ENCODE data around the gene TMEM120A.

The TMEM120A gene

DNA sequence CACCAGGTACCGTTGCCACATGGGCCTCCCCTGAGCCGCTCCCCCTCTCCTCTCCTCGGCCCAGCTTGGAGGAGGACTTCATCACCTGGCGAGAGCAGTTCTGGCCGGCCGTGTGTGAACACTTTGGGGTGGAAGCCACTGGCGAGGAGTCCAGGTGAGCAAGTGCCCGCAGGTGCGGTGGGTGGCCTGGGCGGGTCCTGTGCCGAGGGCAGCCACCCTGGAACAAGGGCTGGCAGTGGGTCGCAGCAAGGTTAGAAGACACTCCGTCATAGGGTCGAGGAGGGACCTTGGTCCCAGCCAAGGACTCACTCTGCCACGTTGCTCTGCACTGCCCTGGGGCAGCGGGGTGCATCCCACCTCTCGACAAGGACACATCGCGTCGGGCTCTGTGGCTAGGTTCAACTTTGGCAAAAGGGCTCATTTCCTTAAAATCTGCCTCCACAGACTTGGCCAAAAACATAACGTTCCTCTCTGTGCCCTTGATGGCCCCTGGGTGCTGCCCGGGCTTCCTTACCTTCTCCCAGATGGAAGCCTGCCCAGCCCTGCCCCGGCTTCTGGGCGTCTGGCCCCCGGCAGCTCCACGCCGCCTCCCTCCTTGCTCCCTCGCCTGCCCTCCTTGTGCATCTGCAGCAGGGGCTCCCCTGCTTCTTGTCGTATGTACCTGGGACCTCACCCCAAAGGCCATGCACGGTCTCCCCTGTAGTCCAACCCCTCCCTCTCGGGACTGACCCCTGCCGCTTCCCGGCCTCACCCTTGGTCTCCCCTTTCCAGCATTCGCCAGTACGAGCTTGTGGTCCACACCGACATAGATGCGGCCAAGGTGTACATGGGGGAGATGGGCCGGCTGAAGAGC lies 12.7 kb downstream of the TMEM120A start:
- DNase-seq (ENCODE audit: extremely low read depth in 1 of 2, low read depth in 1 of 2), result no peak

DNA sequence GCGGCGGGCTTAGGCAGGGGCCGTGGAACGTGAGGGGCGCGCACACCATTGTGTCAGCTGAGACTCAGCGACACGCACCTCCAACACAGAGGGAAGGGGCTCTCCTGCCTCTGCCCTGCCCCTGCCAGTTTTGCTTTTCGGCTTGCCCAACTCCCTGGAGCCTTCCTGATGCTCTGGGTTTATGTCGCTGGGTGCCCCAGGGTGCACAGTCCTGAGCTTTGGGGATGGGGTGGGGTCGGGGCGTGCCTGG lies 13.3 kb downstream of the TMEM120A start:
- DNase-seq (ENCODE audit: extremely low read depth in 1 of 2, low read depth in 1 of 2), result no peak

DNA sequence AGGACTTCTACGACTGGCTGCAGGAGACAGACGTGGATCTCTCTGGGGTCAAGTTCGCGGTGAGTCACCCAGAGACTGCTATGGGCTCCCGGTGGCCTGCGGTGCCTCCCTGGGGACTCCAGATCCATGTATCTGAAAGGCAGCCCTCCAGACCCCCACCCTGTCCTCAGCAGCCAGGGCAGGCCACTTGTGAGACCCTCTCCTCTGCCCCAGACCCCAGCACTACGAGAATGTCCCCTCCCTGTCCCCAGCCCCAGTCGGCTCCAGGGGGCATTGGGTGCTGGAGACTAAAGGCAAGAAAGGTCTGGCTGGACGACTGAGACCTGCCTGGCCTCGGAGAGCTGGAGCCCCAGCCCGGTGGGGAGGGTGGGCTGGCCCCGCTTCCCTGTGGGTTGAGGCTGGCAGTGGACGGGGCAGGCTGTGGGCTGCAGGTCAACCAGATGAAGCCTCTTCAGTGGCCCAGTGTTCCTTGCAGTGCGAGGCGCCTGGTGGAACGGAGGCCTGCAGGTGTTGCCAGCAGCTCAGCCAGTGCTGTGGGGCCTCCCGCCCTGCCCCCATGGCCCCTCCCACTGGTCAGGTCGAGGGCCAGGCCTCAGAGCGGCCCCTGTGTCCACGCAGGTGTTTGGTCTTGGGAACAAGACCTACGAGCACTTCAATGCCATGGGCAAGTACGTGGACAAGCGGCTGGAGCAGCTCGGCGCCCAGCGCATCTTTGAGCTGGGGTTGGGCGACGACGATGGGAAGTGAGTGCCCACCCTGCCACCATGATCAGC lies 13.8 kb downstream of the TMEM120A start:
- no peak for DNase-seq (ENCODE audit: extremely low read depth in 1 of 2, low read depth in 1 of 2)

DNA sequence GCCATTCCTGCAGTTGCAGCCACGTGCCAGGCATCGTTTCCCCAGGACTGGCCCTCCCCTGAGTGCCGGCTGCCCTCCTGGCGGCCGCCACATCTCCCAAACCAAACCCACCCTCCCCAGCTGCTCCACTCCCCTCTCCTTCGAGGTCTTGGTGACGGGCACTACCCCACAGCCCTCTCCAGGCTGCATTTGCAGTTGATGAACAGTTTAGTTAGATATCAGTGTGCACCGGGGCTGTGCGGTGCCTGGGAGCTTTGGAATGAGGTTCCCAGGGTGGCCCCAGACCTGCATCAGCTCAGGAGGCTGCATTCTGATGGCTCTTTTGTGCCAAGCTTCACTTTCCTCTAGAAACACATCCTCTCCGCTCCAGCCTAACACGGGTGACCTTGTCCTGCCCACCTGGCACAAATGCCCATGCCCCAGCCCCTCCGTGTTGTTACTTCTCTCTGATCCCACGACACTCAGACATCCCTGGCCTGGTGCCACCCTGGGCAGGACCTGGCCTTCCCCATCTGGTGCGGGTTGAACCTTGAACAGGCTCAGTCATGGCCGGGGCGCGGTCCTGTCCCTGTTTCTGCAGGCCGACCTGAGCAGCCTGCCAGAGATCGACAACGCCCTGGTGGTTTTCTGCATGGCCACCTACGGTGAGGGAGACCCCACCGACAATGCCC lies 14.5 kb downstream of the TMEM120A start:
- DNase-seq (ENCODE audit: extremely low read depth in 1 of 2, low read depth in 1 of 2), result no peak

DNA sequence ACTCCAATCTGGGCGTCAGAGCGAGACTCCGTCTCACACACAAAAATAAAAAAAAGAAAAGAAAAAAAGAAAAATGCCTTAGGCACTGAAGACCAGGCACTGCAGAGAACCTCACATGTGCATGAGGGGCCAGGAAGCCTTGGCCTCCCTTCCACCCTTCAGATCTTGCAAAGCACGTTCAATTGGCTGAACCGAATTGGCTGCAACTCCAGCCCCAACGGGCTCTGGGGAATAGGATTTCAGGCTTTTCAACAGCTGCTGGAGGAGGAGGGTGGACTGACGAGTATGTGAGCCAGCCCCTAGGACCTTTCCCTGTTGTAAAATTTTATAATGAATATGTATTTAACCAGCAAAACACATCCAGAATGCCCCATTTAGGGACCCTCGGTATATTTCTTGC lies 16.7 kb downstream of the TMEM120A start:
- no peak for DNase-seq (ENCODE audit: extremely low read depth in 1 of 2, low read depth in 1 of 2)

DNA sequence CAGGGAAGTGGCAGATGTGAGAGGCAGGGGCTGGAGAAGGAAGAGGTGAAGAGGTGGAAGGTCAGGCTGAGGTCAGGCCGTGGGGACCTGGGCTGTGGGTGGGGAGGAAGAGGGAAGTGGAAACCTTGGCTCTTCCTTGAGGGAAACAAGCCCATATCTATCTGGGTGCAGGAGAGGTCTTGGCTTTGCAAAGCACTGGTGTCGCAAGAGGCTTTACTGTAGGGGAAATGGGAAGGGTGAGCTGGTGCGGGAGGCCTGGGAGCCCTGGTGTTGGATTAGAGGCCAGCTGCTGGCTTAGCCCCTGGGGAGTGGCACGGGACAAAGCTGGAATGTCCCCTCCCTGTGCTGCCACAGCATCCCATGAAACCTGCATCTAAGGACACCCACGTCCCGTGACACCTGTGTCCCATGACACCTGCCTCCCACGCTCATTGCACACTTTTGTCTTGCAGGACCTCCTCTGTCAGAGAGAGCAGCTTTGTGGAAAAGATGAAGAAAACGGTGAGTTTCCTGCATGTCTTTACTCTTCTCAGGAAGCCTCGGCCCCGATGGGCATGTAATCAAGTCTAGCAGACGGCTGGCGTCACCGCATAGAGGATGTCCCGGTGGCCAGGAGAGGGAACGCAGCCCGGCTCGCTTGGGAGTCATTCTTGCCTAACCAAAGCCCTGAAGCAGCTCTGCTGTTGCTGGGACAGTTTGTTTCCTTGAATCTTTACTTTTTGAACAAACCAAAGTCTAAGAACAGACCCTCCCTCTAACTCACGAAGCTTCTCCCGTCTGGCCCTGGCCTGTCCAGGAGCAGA lies 22.2 kb downstream of the TMEM120A start:
- no peak for DNase-seq (ENCODE audit: extremely low read depth in 1 of 2, low read depth in 1 of 2)

DNA sequence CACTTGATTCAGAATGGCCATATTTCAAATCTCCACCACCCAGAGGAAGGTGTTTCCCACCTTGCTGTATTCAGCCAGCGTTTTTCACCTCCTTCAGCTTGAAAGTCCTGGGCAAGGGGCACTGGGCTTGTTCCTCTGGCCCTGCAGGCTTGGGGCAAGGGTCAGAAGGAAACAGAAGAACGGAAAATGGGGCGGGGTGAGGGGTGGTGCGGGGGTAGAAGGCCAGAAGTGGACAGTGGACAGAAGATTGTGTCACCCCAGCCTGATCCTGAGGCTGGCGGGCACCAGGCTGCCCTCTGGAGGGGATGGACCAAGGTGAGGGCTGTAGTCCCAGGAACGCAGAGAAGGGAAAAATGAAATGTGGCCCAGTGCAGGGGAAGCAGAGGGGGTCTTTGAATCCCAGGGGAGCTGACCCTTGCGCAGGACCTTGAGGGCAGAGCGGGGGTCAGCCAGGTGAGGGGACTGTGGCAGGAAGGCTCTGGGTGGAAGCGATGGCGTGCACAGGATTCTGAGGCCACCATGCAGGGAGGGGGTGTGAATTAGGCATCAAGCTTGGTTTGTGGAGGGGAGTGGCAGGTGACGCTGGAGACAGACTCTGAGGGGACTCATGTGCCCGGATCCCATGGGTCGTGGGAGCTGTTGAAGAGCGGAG lies 23.0 kb downstream of the TMEM120A start:
- no peak for DNase-seq (ENCODE audit: extremely low read depth in 1 of 2, low read depth in 1 of 2)

DNA sequence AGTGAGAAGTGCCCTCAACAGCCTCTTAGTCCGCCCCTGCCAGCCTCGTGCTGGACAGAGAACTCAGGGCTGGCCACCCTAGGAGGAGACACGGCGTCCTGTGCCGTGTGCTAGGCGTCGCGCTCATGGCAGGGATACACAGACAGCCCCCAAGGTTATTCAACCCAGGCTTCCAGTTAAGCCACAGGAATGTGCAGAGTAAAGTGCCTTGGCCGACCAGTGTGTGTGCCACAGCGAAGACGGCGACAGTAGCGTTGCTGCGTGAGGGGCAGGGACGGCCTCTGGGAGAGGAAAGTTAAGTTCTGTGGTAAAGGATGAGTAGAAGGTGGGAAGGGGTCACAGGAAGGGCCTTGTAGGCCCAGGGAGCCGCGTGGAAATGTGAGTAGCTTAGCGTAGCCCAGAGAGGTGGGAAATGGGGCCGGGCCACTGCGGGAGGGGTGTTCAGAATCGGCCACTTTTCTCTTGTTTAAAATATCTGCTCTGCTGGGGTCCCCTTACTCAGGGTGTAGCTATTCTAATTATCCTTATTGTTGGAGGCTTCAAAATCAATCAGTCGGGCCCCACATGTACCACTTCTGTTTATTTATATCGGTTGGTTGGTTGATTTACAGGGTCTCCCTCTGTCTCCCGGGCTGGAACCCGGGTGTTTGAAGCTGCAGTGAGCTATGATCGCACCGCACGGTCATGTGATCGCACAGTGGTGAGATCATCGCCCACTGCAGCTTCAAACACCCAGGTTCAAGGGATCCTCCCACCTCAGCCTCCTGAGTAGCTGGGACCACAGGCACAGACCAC lies 24.5 kb downstream of the TMEM120A start:
- no peak for DNase-seq (ENCODE audit: extremely low read depth in 1 of 2, low read depth in 1 of 2)

DNA sequence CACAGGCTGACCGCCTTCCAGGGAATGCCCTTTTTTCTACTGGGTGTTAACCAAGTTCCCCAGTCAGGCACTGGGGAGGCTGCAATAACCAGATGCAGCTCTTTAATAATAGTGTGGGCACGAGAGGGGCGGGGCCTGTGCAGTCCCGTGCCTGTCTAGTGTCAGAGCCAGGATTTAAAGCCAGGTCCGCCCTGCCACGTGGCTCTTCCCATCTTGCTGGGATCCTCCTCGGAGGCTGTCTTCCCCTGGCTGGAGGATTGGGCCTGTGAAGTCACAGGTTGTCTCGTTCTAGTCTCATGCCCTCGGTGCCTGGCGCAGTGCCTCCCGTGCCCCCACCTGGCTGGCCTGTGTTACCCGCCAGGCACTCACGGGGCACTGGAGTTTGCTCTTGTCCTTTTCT lies 25.2 kb downstream of the TMEM120A start:
- no peak for DNase-seq (ENCODE audit: extremely low read depth in 1 of 2, low read depth in 1 of 2)

DNA sequence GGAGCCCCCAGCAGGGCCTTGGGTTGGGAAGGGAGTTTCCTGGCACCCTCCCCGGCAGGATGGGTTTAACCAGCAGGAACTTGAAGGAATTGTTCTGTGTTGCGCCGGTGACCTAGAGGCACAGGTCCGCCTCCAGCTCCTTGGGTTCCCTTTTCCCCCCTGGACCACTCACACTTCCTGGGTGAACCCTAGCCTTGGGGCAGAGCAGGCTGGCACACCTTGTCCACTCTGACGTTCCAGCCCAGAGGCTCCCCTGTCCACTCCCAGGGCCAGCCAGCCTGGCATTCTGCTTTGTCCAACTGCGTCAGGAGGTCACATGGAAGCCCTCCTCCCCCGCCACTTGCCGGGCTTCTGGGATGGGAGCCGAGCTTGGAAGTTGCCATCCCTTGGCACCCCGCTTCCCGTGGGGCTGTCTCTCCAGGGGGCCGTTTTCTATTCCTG lies 25.8 kb downstream of the TMEM120A start:
- DNase-seq (ENCODE audit: extremely low read depth in 1 of 2, low read depth in 1 of 2), result no peak

DNA sequence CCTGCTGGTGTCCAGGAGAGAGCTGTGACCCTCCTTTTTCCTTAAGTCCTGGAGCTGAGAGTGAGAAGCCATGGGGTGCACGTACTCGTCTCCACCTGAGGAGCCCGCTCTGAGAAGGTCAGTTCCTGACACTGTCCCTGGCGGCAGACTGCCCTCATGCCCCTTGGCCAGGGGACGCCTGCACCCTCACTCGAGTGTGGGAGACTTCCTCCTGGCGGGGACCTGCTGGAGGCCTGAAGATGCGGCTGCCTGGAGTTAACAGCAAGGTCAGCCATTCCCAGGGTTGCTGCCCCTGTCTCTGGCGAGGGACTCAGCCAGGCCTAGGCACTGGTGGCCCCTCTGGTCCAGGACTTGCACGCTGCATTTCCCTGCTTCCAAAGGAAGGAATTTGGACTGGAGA lies 26.4 kb downstream of the TMEM120A start:
- DNase-seq (ENCODE audit: extremely low read depth in 1 of 2, low read depth in 1 of 2), result no peak

DNA sequence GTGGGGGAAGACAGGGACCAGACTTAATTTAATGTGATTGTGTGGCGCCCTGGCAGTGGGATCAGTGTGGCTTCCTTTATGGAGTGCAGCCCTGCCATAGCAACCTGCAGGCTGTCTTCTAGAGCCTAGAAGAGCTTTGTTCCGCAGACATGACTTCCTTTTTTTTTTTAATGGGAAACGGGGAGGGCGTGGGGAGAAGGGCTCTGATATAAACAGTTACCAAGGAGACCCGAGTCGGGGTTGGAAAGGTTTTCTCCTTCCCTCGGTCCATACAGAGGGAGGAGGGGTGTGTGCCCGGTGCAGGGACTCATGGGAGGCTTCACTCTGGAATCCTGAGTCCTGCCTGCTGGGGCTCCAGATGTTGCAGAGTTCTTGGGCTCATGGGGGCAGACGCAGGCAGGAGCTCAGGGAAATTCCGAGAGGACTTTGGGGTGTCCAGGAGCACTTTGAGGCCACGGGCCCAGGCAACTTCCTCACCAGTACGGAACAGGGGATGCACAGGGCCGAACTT lies 26.9 kb downstream of the TMEM120A start:
- DNase-seq (ENCODE audit: extremely low read depth in 1 of 2, low read depth in 1 of 2), result no peak

DNA sequence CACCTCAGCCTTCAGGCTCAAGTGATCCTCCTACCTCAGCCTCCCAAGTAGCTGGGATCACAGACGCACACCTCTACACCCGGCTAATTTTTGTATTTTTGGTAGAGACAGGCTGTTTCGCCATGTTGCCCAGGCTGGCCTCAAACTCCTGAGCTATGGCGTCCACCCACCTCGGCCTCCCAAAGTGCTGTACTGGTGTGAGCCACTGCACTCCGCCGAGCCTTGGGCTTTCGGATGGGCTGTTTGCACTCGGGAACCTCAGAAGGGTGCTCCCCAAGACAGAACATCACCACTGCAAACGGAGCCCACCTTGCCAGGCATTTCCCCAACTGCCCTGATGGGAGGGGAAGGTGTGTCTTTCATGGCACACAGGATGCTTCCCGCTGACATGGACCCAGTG lies 27.3 kb downstream of the TMEM120A start:
- DNase-seq (ENCODE audit: extremely low read depth in 1 of 2, low read depth in 1 of 2), result no peak

DNA sequence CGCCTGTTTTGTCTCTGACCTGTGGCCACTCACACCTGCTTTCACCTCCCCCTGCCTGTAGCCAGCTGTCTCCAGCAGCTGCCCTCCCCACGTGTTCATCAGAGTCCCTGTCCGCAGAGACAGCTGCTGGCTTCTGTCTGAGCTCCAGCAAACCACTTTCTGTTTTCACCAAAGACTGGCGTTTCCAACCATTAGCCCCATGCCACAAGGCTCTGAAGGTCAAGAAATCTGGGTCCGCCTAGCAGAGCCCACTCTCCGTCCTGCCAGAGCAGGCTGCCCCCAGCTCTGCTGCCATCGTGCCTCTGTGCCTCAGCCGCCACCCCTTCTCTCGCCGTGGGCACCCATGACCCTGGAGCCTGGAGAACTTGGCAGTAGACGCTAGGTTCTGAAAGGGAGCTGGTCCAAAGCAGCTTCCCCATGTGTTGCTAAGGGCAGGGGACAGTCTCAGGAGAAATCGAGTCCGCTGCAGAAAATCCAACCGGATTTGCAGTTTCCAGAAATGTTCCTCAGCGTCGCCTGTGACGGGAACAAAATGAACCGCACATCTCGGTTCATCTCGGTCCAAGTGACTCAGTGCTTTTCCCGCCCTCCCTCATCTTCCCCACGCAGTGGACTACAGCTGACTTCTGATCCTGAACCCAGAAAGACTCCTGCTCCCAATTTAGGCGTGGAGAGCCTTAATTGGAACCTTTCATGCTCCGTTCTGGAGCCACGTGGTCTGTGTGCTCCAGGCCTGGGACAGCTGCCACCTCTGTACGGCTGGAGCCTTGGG lies 28.0 kb downstream of the TMEM120A start:
- DNase-seq (ENCODE audit: extremely low read depth in 1 of 2, low read depth in 1 of 2), result no peak

DNA sequence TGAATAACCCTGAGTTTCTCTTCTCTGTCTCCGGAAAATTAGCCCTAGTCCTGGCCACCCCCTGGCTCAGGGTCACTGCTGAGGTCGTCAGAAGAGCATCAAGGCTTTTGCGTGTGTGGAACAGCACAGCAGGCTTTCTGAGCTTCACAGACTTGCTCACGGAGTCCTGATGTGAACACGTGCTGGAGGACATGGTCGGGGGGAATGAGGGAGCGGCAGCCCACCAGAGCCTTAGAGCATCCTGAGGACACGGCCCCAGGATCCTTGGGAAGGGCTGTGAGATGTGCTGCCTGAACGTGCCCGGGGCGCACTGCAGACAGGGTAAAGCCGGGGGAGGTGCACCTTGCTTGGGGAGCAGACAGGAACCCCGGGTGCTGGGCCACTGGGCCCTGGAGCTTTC lies 28.8 kb downstream of the TMEM120A start:
- no peak for DNase-seq (ENCODE audit: extremely low read depth in 1 of 2, low read depth in 1 of 2)

DNA sequence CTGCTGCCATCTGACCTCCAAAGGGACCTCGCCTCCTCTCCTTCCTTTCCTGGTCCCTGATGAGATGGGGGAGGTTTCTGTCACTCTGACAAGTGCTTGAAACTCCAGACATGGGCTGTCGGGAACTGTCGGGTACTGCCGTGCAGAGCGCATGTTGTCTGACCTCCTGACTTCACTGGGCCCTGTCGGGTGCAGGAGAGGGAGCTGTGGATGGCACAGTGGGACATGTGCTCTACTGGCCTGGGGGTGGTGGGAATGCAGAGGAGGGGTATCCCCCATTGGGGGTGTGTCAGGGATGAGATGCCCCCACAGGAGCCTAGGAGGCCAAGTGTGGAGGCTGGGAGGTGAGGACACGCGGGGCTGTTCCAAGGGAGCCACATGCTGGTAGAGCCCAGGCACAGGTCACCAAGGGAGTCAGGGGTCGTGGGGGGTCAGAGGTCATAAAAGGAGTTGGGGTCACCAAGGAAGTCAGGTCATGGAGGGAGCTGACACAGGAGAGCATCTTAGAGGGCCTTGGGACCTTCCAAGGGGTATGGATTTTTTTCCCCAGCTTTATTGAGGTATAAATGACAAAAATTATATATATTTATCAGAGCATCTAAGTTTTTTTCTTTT lies 30.9 kb downstream of the TMEM120A start:
- DNase-seq (ENCODE audit: extremely low read depth in 1 of 2, low read depth in 1 of 2), result no peak

DNA sequence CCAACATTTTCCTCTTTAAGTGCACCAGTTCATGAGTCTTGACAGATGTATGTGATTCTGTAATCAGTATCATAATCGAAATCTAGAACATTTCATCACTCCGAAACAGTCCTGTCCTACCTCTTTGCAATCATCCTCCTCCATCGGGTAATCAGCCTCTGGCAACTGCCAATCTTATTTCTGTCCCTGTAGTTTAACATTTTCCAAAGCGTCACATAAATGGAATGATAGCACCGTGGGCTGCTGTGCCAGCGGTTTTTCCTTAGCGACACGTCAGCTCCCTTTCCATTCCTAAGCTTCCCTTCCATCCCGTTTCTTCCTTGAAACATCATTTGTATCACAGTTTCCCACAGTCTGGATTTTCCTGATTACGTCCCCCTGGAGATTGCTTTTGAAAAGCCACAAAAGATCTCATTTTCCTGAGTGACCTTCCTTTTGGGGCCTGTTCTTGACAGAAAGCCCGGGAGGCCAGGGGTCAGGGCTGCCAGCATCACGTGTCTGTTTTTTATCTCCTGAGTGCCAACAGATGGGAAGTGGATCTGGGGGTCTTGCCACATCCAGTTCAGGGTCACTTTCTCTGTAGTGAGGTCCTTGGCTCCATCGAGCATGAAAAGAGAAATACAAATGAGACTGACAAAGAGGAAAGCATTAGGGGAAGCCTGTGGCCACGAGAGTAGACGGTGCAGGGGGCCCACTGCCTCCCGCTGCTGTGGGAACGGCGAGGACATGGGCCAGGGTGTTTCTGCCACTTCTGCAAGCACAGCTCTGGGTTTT lies 31.6 kb downstream of the TMEM120A start:
- no peak for DNase-seq (ENCODE audit: extremely low read depth in 1 of 2, low read depth in 1 of 2)

DNA sequence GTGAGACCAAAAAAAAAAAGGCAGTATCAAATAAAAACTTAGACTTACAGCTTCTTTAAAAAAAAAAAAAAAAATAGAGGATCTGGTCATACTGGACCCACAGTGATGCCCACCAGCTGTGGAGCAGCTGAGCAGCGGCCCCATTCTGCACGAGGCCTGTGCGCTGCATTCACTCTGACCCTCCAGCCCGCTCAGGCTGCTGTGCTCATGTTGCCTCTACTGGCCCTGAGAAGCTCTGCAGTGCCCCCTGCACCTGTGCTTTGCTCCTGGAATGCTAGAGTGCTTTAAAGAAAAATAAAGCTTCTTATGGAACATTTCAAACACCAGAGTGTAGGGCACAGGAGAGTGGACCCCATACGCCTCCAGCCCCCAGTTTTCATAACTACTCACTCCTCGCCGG lies 33.2 kb downstream of the TMEM120A start:
- no peak for DNase-seq (ENCODE audit: extremely low read depth in 1 of 2, low read depth in 1 of 2)
